ENCODE data around the gene C1QTNF5.

The C1QTNF5 gene

DNA sequence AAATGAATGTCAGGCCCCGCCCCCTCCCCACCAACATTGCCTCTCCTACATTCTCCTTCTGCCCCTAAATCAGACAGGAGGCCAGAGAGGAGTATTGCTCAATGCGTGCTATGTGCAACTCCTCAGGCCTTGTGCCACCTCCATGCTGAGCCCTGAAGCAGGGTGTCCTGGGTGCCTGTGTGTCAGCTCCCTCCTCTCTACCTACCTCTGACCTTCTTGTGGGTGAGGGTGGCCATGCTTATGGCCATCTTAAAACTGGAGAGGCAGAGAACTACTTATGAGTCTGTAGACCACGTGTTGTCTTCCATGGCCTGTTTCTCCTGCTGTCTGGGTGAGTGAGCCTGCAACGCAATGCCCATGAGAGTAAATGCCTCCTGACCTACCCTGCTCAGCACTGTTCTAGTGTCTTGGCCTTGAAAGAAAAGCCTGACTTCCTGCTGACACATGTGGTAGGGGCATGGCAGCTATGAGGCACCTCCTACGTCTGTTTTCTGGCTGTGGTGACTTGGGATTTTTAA lies 34.3 kb downstream of the C1QTNF5 start:
- ChIA-PET POLR2A (interaction anchor here (1.0 to 2.1 kb wide), 2 partner anchors 10 to 11 kb away, joined by 3 to 11 read pairs; partner anchors contain the start of gene MCAM), CTCF (interaction anchor here (0.8 kb wide), 2 partner anchors 39 to 185 kb away, joined by 3 to 4 read pairs; partner anchors contain the start of gene HINFP)
- DNase-seq (ENCODE audit: extremely low spot score) = no peak
- TF ChIP-seq FOXM1 (IDR thresholded peaks at IDR 0.05; ENCODE audit: borderline replicate concordance) = no peak
- no peak for TF ChIP-seq FOXK2 (IDR thresholded peaks at IDR 0.05)
- no peak for TF ChIP-seq CTBP1 (IDR thresholded peaks at IDR 0.05; ENCODE audit: borderline replicate concordance)
- no peak for TF ChIP-seq ELF4 (IDR thresholded peaks at IDR 0.05)
- TF ChIP-seq L3MBTL2 (conservative IDR thresholded peaks at IDR 0.05) = no peak
- no peak for TF ChIP-seq TARDBP (IDR thresholded peaks at IDR 0.05)
- no peak for TF ChIP-seq ARNT (IDR thresholded peaks at IDR 0.05)
- TF ChIP-seq BHLHE40 (IDR thresholded peaks at IDR 0.05; ENCODE audit: borderline replicate concordance) = no peak
- TF ChIP-seq SP1 (IDR thresholded peaks at IDR 0.05) = no peak
- TF ChIP-seq NFRKB (IDR thresholded peaks at IDR 0.05) = no peak
- TF ChIP-seq ZNF384 (IDR thresholded peaks at IDR 0.05) = no peak
- no peak for TF ChIP-seq FOXA1 (IDR thresholded peaks at IDR 0.05)
- no peak for TF ChIP-seq SUZ12 (IDR thresholded peaks at IDR 0.05)
- TF ChIP-seq, protein P1, sequence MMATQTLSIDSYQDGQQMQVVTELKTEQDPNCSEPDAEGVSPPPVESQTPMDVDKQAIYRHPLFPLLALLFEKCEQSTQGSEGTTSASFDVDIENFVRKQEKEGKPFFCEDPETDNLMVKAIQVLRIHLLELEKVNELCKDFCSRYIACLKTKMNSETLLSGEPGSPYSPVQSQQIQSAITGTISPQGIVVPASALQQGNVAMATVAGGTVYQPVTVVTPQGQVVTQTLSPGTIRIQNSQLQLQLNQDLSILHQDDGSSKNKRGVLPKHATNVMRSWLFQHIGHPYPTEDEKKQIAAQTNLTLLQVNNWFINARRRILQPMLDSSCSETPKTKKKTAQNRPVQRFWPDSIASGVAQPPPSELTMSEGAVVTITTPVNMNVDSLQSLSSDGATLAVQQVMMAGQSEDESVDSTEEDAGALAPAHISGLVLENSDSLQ (IDR thresholded peaks at IDR 0.05) = no peak

GRCh38 chr11:119305556-119306372 lies 34.9 kb downstream of the C1QTNF5 start:
- POLR2A ChIA-PET = interaction anchor here (1.0 kb wide), 1 partner anchor 10 kb away, joined by 3 read pairs; no protein-coding TSS in a partner anchor
- no peak for DNase-seq (ENCODE audit: extremely low spot score)
- CTCF ChIA-PET = interaction anchor here (0.8 kb wide), 1 partner anchor 185 kb away, joined by 3 read pairs; the partner anchor contains the start of gene HINFP
- TF ChIP-seq HDGF (IDR thresholded peaks at IDR 0.05; ENCODE audit: borderline replicate concordance) = no peak
- TF ChIP-seq, protein P1 (IDR thresholded peaks at IDR 0.05) = no peak
- no peak for TF ChIP-seq NFRKB (IDR thresholded peaks at IDR 0.05)
- TF ChIP-seq CTBP1 (IDR thresholded peaks at IDR 0.05; ENCODE audit: borderline replicate concordance) = no peak
- TF ChIP-seq FOXM1 (IDR thresholded peaks at IDR 0.05; ENCODE audit: borderline replicate concordance) = no peak
- TF ChIP-seq ARNT (IDR thresholded peaks at IDR 0.05) = no peak
- no peak for TF ChIP-seq TARDBP (IDR thresholded peaks at IDR 0.05)
- no peak for TF ChIP-seq LEF1 (IDR thresholded peaks at IDR 0.05; ENCODE audit: borderline replicate concordance)
- no peak for TF ChIP-seq L3MBTL2 (conservative IDR thresholded peaks at IDR 0.05)

DNA sequence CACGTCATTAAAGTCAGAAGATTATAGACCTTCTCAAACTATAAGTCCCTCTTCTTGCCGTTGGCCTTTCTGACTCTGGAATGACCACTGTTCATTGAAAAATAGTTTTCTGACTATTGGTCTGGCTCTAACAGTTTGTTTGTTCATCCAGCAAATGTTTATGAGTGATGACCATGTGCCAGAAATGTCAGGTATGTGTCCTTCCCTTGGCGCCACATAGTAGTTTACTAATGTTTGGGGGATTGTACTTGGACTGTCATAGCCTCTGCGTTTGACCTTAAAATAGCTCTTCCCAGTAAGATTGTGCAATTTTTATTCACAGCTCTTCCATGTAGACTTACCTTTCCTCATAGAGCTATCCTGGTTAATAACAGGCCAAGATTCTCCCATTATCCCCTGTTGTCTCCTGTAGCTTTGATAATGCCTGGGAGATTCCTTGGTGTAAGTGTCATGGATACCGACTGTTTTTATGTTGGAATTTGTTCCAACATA lies 37.4 kb downstream of the C1QTNF5 start:
- ChIA-PET CTCF (no interaction called here), POLR2A (no interaction called here)
- TF ChIP-seq SP1 (IDR thresholded peaks at IDR 0.05) (no peak), FOXA1 (IDR thresholded peaks at IDR 0.05) (no peak)
- DNase-seq (ENCODE audit: extremely low spot score) = no peak

GRCh38 chr11:119300198-119300964 lies 40.3 kb downstream of the C1QTNF5 start:
- CTCF ChIA-PET = no interaction called here

GRCh38 chr11:119299416-119299815 lies 41.3 kb downstream of the C1QTNF5 start:
- TF ChIP-seq FOXK2 (IDR thresholded peaks at IDR 0.05) (no peak), FOXM1 (IDR thresholded peaks at IDR 0.05; ENCODE audit: borderline replicate concordance) (no peak), FOXA1 (IDR thresholded peaks at IDR 0.05) (no peak), ZNF384 (IDR thresholded peaks at IDR 0.05) (no peak), NFRKB (IDR thresholded peaks at IDR 0.05) (no peak), ELF4 (IDR thresholded peaks at IDR 0.05) (no peak), SUZ12 (IDR thresholded peaks at IDR 0.05) (no peak), TARDBP (IDR thresholded peaks at IDR 0.05) (no peak), LEF1 (IDR thresholded peaks at IDR 0.05; ENCODE audit: borderline replicate concordance) (no peak), HDGF (IDR thresholded peaks at IDR 0.05; ENCODE audit: borderline replicate concordance) (no peak), CTBP1 (IDR thresholded peaks at IDR 0.05; ENCODE audit: borderline replicate concordance) (no peak), SP1 (IDR thresholded peaks at IDR 0.05) (no peak), ARNT (IDR thresholded peaks at IDR 0.05) (no peak), L3MBTL2 (conservative IDR thresholded peaks at IDR 0.05) (no peak), BHLHE40 (IDR thresholded peaks at IDR 0.05; ENCODE audit: borderline replicate concordance) (no peak)
- TF ChIP-seq, protein P1 (IDR thresholded peaks at IDR 0.05) = no peak
- ChIA-PET POLR2A (no interaction called here), CTCF (no interaction called here)
- no peak for DNase-seq (ENCODE audit: extremely low spot score)

More at GRCh38 chr11:119300198-119300964, 40.3 kb downstream of the C1QTNF5 start:
- TF ChIP-seq ELF4 (IDR thresholded peaks at IDR 0.05) (no peak), FOXK2 (IDR thresholded peaks at IDR 0.05) (no peak), FOXM1 (IDR thresholded peaks at IDR 0.05; ENCODE audit: borderline replicate concordance) (no peak), TARDBP (IDR thresholded peaks at IDR 0.05) (no peak), SUZ12 (IDR thresholded peaks at IDR 0.05) (no peak), ZNF384 (IDR thresholded peaks at IDR 0.05) (no peak), NFRKB (IDR thresholded peaks at IDR 0.05) (no peak), CTBP1 (IDR thresholded peaks at IDR 0.05; ENCODE audit: borderline replicate concordance) (no peak), BHLHE40 (IDR thresholded peaks at IDR 0.05; ENCODE audit: borderline replicate concordance) (no peak), SP1 (IDR thresholded peaks at IDR 0.05) (no peak), ARNT (IDR thresholded peaks at IDR 0.05) (no peak), FOXA1 (IDR thresholded peaks at IDR 0.05) (no peak), LEF1 (IDR thresholded peaks at IDR 0.05; ENCODE audit: borderline replicate concordance) (no peak), HDGF (IDR thresholded peaks at IDR 0.05; ENCODE audit: borderline replicate concordance) (no peak), L3MBTL2 (conservative IDR thresholded peaks at IDR 0.05) (no peak)
- TF ChIP-seq, protein P1 (IDR thresholded peaks at IDR 0.05) = no peak
- POLR2A ChIA-PET = interaction anchor here (0.9 kb wide), 1 partner anchor 17 kb away, joined by 4 read pairs; the partner anchor contains the start of gene MCAM
- no peak for DNase-seq (ENCODE audit: extremely low spot score)

Measured in HEK293T (cell line).